K562 (cell line): ENCODE results near the gene ACTN1. TPM values are rescaled to one million over a fixed set of nuclear protein-coding genes. Genes with fewer than 3 reads are reported as not detected.

Source experiments
- BACH1 ChIP-seq: fragments of 200-800 bp; sonication (Bioruptor generic); IDR thresholded peaks from 2 replicates; pipeline ENCODE4 v1.6.1; 2016; ENCODE audit warnings: missing genetic modification characterization, missing compliant biosample characterization
- CBX2 ChIP-seq: fragments of 200-600 bp; sonication (generic); IDR thresholded peaks from one replicate; pipeline ENCODE4 v1.6.1; 2012; ENCODE audit warnings: mild to moderate bottlenecking, low read length, inconsistent platforms; ENCODE audit not compliant: insufficient read depth, poor library complexity, severe bottlenecking
- CEBPZ ChIP-seq: fragments of 150-350 bp; IDR thresholded peaks from 2 replicates; pipeline ENCODE4 v1.6.1; 2014; ENCODE audit warnings: low read depth, mild to moderate bottlenecking, low read length, borderline replicate concordance
- CHD2 ChIP-seq: IDR thresholded peaks from 2 replicates; pipeline ENCODE4 v1.6.1; 2011; ENCODE audit warnings: low read depth, low read length
- ELF1 ChIP-seq: fragments of 200-800 bp; sonication (Bioruptor generic); IDR thresholded peaks from 2 replicates; pipeline ENCODE4 v1.6.1; 2016; ENCODE audit warnings: missing genetic modification characterization, missing compliant biosample characterization
- ELF4 ChIP-seq: fragments of 450-650 bp; formaldehyde crosslinking; IDR thresholded peaks from 2 replicates; pipeline ENCODE4 v1.4.0; 2022; ENCODE audit warnings: missing genetic modification characterization
- MCM5 ChIP-seq: fragments of 450-650 bp; IDR thresholded peaks from 2 replicates; pipeline ENCODE4 v1.6.1; 2016; ENCODE audit warnings: low read depth
- MECOM ChIP-seq: fragments of 250-450 bp; sonication (Bioruptor Pico); IDR thresholded peaks from 2 replicates; pipeline ENCODE4 v1.8.0; 2022; ENCODE audit warnings: inconsistent platforms
- POLR3A ChIP-seq: IDR thresholded peaks from 2 replicates; pipeline ENCODE4 v1.6.1; 2011; ENCODE audit warnings: borderline replicate concordance, mild to moderate bottlenecking, moderate library complexity; ENCODE audit not compliant: insufficient read length, insufficient read depth; ENCODE audit errors: extremely low read depth
- RHOXF2B ChIP-seq: fragments of 250-450 bp; sonication (Bioruptor Pico); conservative IDR thresholded peaks from 2 replicates; pipeline ENCODE4 v1.5.1; 2021
- SIN3B ChIP-seq: fragments of 450-650 bp; IDR thresholded peaks from 2 replicates; pipeline ENCODE4 v1.6.1; 2017; ENCODE audit warnings: low read depth, mild to moderate bottlenecking, moderate library complexity
- TAF15 ChIP-seq: fragments of 200-400 bp; formaldehyde crosslinking; IDR thresholded peaks from 2 replicates; pipeline ENCODE4 v1.6.1; 2017; ENCODE audit warnings: mild to moderate bottlenecking, low read depth, low read length, moderate library complexity
- TRIM25 ChIP-seq: fragments of 450-650 bp; IDR thresholded peaks from 2 replicates; pipeline ENCODE4 v1.7.0; 2016; ENCODE audit warnings: borderline replicate concordance
- ZNF655 ChIP-seq: fragments of 250-450 bp; sonication (Bioruptor Pico); IDR thresholded peaks from 2 replicates; pipeline ENCODE4 v1.5.0; 2021
- ZNF668 ChIP-seq: fragments of 250-450 bp; sonication (Bioruptor Pico); IDR thresholded peaks from 2 replicates; pipeline ENCODE4 v1.8.0; 2022; ENCODE audit warnings: mild to moderate bottlenecking, inconsistent platforms
- ZNF75A ChIP-seq: fragments of 450-650 bp; formaldehyde crosslinking; IDR thresholded peaks from 2 replicates; pipeline ENCODE4 v1.4.0; 2020; ENCODE audit warnings: mild to moderate bottlenecking
- ZSCAN32 ChIP-seq: fragments of 450-650 bp; formaldehyde crosslinking; IDR thresholded peaks from 2 replicates; pipeline ENCODE4 v1.4.0; 2020; ENCODE audit warnings: mild to moderate bottlenecking, moderate library complexity
- polyA plus RNA-seq, 8 experiments: library from polyadenylated mRNA; depleted of rRNA in 4 of 8; stranded (reverse) in 5 of 8; unstranded in 3 of 8; fragments of >200 nt; fragmentation: Nextera tagmentation in 2 of 8; fragmentation: Illumina TruSeq in 1 of 8; extraction: Ambion mirVana in 2 of 8; extraction: Trizol in 1 of 8; gene quantifications; 2 replicates each; pipeline versions ENCODE4 v1.2.1 to v1.2.3, GENCODE V29; 2011 to 2014; ENCODE audit warnings: inconsistent platforms in 1 of 8, missing spikeins in 1 of 8
- total RNA-seq, 7 experiments: library from RNA; depleted of rRNA in 6 of 7; stranded (reverse); fragments of >200 nt in 6 of 7; fragmentation: Illumina TruSeq in 2 of 7; extraction: Trizol in 2 of 7; gene quantifications; 2 replicates each; pipeline versions ENCODE4 v1.2.1 to v1.2.3, GENCODE V29; 2011 to 2021; ENCODE audit warnings: low replicate concordance in 1 of 7
- TF ChIP-seq, protein P1 (sequence below): fragments of 200-400 bp; formaldehyde crosslinking; IDR thresholded peaks from 2 replicates; pipeline ENCODE4 v1.6.1; 2017; ENCODE audit warnings: mild to moderate bottlenecking, low read depth, low read length, moderate library complexity

Gene ACTN1
- total and polyA plus RNA-seq, 9 of the 15 experiments (the other 6 are each of a cell fraction or from before 2014, with no cell fraction given), result 2.2 to 67.7 (median 34.5) TPM

GRCh38 chr14:68824517-68825347 is 154.4 kb downstream of the ACTN1 start (continued):
- TF ChIP-seq TRIM25 (no peak), ELF1 (tag) (no peak), ZSCAN32 (no peak), ZNF655 (CRISPR knock-in tag) (no peak), CEBPZ (no peak), MECOM (CRISPR knock-in tag) (no peak), SIN3B (peak; percentile 46; the same call in 1 of the 2 replicates), MCM5 (no peak), CBX2 (no peak), BACH1 (tag) (no peak), POLR3A (no peak), ZNF75A (no peak), ZNF668 (no peak), TAF15 (no peak), ELF4 (no peak), RHOXF2B (no peak), CHD2 (no peak)
- TF ChIP-seq, protein P1, sequence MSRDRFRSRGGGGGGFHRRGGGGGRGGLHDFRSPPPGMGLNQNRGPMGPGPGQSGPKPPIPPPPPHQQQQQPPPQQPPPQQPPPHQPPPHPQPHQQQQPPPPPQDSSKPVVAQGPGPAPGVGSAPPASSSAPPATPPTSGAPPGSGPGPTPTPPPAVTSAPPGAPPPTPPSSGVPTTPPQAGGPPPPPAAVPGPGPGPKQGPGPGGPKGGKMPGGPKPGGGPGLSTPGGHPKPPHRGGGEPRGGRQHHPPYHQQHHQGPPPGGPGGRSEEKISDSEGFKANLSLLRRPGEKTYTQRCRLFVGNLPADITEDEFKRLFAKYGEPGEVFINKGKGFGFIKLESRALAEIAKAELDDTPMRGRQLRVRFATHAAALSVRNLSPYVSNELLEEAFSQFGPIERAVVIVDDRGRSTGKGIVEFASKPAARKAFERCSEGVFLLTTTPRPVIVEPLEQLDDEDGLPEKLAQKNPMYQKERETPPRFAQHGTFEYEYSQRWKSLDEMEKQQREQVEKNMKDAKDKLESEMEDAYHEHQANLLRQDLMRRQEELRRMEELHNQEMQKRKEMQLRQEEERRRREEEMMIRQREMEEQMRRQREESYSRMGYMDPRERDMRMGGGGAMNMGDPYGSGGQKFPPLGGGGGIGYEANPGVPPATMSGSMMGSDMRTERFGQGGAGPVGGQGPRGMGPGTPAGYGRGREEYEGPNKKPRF, result no peak
